Mammary epithelial cell (primary cell): Measurements from ENCODE around the gene TTLL3.

Source experiments
- EZH2 ChIP-seq: IDR thresholded peaks from 2 replicates; pipeline ENCODE4 v1.6.1; 2012; ENCODE audit warnings: low read length, inconsistent platforms, borderline replicate concordance
- TF ChIP-seq, protein P1 (sequence below), 2 donors: IDR thresholded peaks in 1 of 2; conservative IDR thresholded peaks in 1 of 2; 2 replicates each; pipeline ENCODE4 v1.5.1; 2011 to 2012; ENCODE audit warnings: inconsistent platforms in 2 of 2, low read length in 2 of 2, mild to moderate bottlenecking in 2 of 2, control low read depth in 1 of 2, low read depth in 1 of 2; ENCODE audit not compliant: insufficient read depth in 1 of 2; ENCODE audit errors: extremely low read depth in 1 of 2

DNA sequence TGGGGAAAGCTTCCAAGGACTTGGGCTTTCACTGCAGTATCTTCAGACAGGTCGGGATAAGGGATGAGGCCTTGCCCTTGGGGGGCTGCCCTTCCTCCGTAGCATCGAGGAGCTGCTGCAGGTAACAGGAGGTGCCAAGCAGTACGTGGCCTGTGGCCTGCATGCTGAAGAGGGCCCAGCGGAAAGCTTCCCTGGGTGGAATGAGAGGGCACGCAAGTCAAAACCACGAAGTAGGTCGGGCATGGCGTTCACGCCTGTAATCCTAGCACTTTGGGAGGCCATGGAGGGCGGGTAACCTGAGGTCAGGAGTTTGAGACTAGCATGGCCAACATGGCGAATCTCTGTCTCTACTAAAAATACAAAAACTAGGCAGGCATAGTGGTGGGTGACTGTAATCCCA is 57.0 kb downstream of the TTLL3 start:
- TF ChIP-seq, protein P1, sequence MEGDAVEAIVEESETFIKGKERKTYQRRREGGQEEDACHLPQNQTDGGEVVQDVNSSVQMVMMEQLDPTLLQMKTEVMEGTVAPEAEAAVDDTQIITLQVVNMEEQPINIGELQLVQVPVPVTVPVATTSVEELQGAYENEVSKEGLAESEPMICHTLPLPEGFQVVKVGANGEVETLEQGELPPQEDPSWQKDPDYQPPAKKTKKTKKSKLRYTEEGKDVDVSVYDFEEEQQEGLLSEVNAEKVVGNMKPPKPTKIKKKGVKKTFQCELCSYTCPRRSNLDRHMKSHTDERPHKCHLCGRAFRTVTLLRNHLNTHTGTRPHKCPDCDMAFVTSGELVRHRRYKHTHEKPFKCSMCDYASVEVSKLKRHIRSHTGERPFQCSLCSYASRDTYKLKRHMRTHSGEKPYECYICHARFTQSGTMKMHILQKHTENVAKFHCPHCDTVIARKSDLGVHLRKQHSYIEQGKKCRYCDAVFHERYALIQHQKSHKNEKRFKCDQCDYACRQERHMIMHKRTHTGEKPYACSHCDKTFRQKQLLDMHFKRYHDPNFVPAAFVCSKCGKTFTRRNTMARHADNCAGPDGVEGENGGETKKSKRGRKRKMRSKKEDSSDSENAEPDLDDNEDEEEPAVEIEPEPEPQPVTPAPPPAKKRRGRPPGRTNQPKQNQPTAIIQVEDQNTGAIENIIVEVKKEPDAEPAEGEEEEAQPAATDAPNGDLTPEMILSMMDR (conservative IDR thresholded peaks at IDR 0.05 in 1 of 2, IDR thresholded peaks at IDR 0.05 in 1 of 2; ENCODE audit: extremely low read depth in 1 of 2, insufficient read depth in 1 of 2, low read depth in 1 of 2, low read length in 2 of 2): no peak
- TF ChIP-seq EZH2: no peak
